H1 (cell line): Measurements from ENCODE around the gene DDIAS. TPM values are rescaled to one million over a fixed set of nuclear protein-coding genes. Genes with fewer than 3 reads are reported as not detected.

Experiments
- CTCF ChIA-PET: fragments of 300-600 bp; sonication (Branson Sonifier 250); formaldehyde crosslinking; loops from one replicate; lab custom pipeline; 2021; ENCODE audit not compliant: partially characterized antibody; lab: Charles Lee
- POLR2A ChIA-PET: fragments of 300-600 bp; sonication (Branson Sonifier 250); formaldehyde crosslinking; loops from one replicate; lab custom pipeline; 2021; ENCODE audit warnings: inconsistent platforms; ENCODE audit not compliant: partially characterized antibody; lab: Charles Lee
- DNase-seq, 2 experiments: peaks; one replicate each; pipeline versions ENCODE4 v3.0.0 to v3.0.0-alpha.2; 2010 to 2022; ENCODE audit warnings: low spot score in 2 of 2, low read depth in 1 of 2, mixed read lengths in 1 of 2
- FAIRE-seq: peaks from 2 replicates; lab custom pipeline; 2011; peaks lifted over from hg19 to GRCh38; lab: Jason Lieb, UNC
- H2AFZ ChIP-seq: 2 replicates; pipeline ENCODE4 v1.8.1; 2012; ENCODE audit warnings: low read length, inconsistent platforms
- H2AK5ac ChIP-seq: 2 replicates; pipeline ENCODE4 v1.6.1; 2013; ENCODE audit warnings: low read depth, low read length
- H2BK120ac ChIP-seq: replicated peaks from 2 replicates; pipeline ENCODE3; 2013; ENCODE audit warnings: low read depth, low read length, inconsistent platforms
- H2BK12ac ChIP-seq: 2 replicates; pipeline ENCODE4 v1.6.1; 2013; ENCODE audit warnings: low read depth, low read length
- H2BK15ac ChIP-seq: 2 replicates; pipeline ENCODE4 v1.6.1; 2013; ENCODE audit warnings: low read length
- H2BK20ac ChIP-seq: 2 replicates; pipeline ENCODE4 v1.6.1; 2013; ENCODE audit warnings: low read length
- H2BK5ac ChIP-seq: 2 replicates; pipeline ENCODE4 v1.6.1; 2013; ENCODE audit warnings: low read depth, low read length
- H3K14ac ChIP-seq: 2 replicates; pipeline ENCODE4 v1.6.1; 2013; ENCODE audit warnings: inconsistent platforms; ENCODE audit not compliant: insufficient read length
- H3K18ac ChIP-seq: 2 replicates; pipeline ENCODE4 v1.6.1; 2013; ENCODE audit warnings: low read length; ENCODE audit errors: extremely low read depth
- H3K23ac ChIP-seq: 2 replicates; pipeline ENCODE4 v1.6.1; 2013; ENCODE audit warnings: inconsistent platforms; ENCODE audit not compliant: insufficient read length
- H3K23me2 ChIP-seq: 2 replicates; pipeline ENCODE4 v1.6.1; 2013; ENCODE audit warnings: low read depth, low read length
- H3K27ac ChIP-seq: 2 replicates; pipeline ENCODE4 v1.6.1; 2011; ENCODE audit warnings: low read depth, low read length, inconsistent platforms
- H3K27me3 ChIP-seq, 4 experiments: replicated peaks in 1 of 4; 1 replicate in 1 of 4; 2 replicates in 3 of 4; pipeline versions ENCODE4 v1.6.1 to v1.8.1; 2011 to 2013; ENCODE audit warnings: low read length in 3 of 4, mild to moderate bottlenecking in 3 of 4, inconsistent platforms in 2 of 4, mixed read lengths in 2 of 4, moderate library complexity in 1 of 4; ENCODE audit not compliant: control insufficient read depth in 3 of 4, insufficient read depth in 3 of 4; ENCODE audit errors: extremely low read depth in 1 of 4
- H3K36me3 ChIP-seq, 4 experiments: 2 replicates each; pipeline versions ENCODE4 v1.6.1 to v1.8.1; 2011 to 2013; ENCODE audit warnings: mild to moderate bottlenecking in 4 of 4, low read length in 3 of 4, moderate library complexity in 2 of 4, control low read depth in 1 of 4, inconsistent platforms in 1 of 4; ENCODE audit not compliant: insufficient read depth in 4 of 4, control insufficient read depth in 2 of 4
- H3K4ac ChIP-seq: replicated peaks from 2 replicates; pipeline ENCODE3; 2013; ENCODE audit warnings: low read length, low read depth, mixed read lengths, inconsistent platforms; ENCODE audit not compliant: insufficient read length
- H3K4me1 ChIP-seq, 4 experiments: replicated peaks in 1 of 4; 1 replicate in 1 of 4; 2 replicates in 3 of 4; pipeline versions ENCODE4 v1.6.1 to v1.8.1; 2011 to 2013; ENCODE audit warnings: low read length in 3 of 4, inconsistent platforms in 2 of 4, mixed read lengths in 1 of 4; ENCODE audit not compliant: insufficient read depth in 4 of 4, control insufficient read depth in 3 of 4
- H3K4me2 ChIP-seq, 2 experiments: 2 replicates each; pipeline versions ENCODE4 v1.6.1 to v1.8.1; 2011 to 2013; ENCODE audit warnings: low read depth in 2 of 2, low read length in 2 of 2, control low read depth in 1 of 2, inconsistent platforms in 1 of 2, mild to moderate bottlenecking in 1 of 2; ENCODE audit not compliant: insufficient read depth in 1 of 2
- H3K4me3 ChIP-seq, 4 experiments: fragments of 200-600, 300-600 bp in 1 of 4; sonication (generic), shearing (Covaris generic), sonication (Bioruptor Twin) in 1 of 4; 2 replicates each; pipeline versions ENCODE4 v1.5.1 to v1.8.1; 2011 to 2016; ENCODE audit warnings: low read length in 4 of 4, low read depth in 3 of 4, control low read depth in 2 of 4, inconsistent platforms in 2 of 4, mild to moderate bottlenecking in 2 of 4, mixed read lengths in 1 of 4, moderate library complexity in 1 of 4; ENCODE audit not compliant: insufficient read depth in 2 of 4; ENCODE audit errors: extremely low read depth in 1 of 4
- H3K56ac ChIP-seq: replicated peaks from 2 replicates; pipeline ENCODE3; 2013; ENCODE audit warnings: low read depth, mild to moderate bottlenecking, mixed read lengths, low read length, inconsistent platforms; ENCODE audit not compliant: insufficient read length
- H3K79me1 ChIP-seq: 2 replicates; pipeline ENCODE4 v1.6.1; 2013; ENCODE audit warnings: low read depth, low read length, control low read depth
- H3K79me2 ChIP-seq, 2 experiments: 2 replicates each; pipeline versions ENCODE4 v1.6.1 to v1.8.1; 2012 to 2013; ENCODE audit warnings: low read length in 2 of 2, mild to moderate bottlenecking in 2 of 2, inconsistent platforms in 1 of 2; ENCODE audit not compliant: insufficient read depth in 2 of 2, control insufficient read depth in 1 of 2
- H3K9ac ChIP-seq, 4 experiments: replicated peaks in 1 of 4; 1 replicate in 1 of 4; 2 replicates in 3 of 4; pipeline versions ENCODE4 v1.6.1 to v1.8.1; 2011 to 2013; ENCODE audit warnings: low read depth in 3 of 4, low read length in 3 of 4, control low read depth in 2 of 4, mild to moderate bottlenecking in 2 of 4, moderate library complexity in 2 of 4, inconsistent platforms in 1 of 4; ENCODE audit errors: extremely low read depth in 1 of 4
- H3K9me3 ChIP-seq, 2 experiments: 2 replicates each; pipeline versions ENCODE4 v1.6.1 to v1.8.1; 2012 to 2013; ENCODE audit warnings: mild to moderate bottlenecking in 2 of 2, moderate library complexity in 2 of 2, control low read depth in 1 of 2, inconsistent platforms in 1 of 2, low read depth in 1 of 2, low read length in 1 of 2, mixed read lengths in 1 of 2; ENCODE audit not compliant: insufficient read depth in 2 of 2
- H4K20me1 ChIP-seq, 2 experiments: replicated peaks in 1 of 2; 2 replicates each; pipeline versions ENCODE3 to v1.8.1; 2011 to 2013; ENCODE audit warnings: inconsistent platforms in 2 of 2, low read length in 2 of 2, mild to moderate bottlenecking in 1 of 2; ENCODE audit not compliant: insufficient read depth in 2 of 2, control insufficient read depth in 1 of 2
- H4K5ac ChIP-seq: 2 replicates; pipeline ENCODE4 v1.6.1; 2013; ENCODE audit warnings: low read length, low read depth, mixed read lengths, inconsistent platforms; ENCODE audit not compliant: insufficient read length
- H4K8ac ChIP-seq: 2 replicates; pipeline ENCODE4 v1.8.0; 2013; ENCODE audit warnings: mild to moderate bottlenecking, moderate library complexity, low read length, inconsistent platforms; ENCODE audit not compliant: insufficient read depth; ENCODE audit errors: extremely low read depth
- H4K91ac ChIP-seq: replicated peaks from 2 replicates; pipeline ENCODE3; 2013; ENCODE audit warnings: low read length, mixed read lengths, inconsistent platforms; ENCODE audit not compliant: insufficient read length
- BACH1 ChIP-seq: IDR thresholded peaks from 2 replicates; pipeline ENCODE4 v1.6.1; 2012; ENCODE audit warnings: low read length, improper control_type of control experiment
- CREB1 ChIP-seq: IDR thresholded peaks from 2 replicates; pipeline ENCODE4 v1.6.1; 2012; ENCODE audit warnings: inconsistent platforms
- FOSL1 ChIP-seq: IDR thresholded peaks from 2 replicates; pipeline ENCODE4 v1.6.1; 2011; ENCODE audit warnings: mild to moderate bottlenecking, low read depth, low read length, moderate library complexity; ENCODE audit not compliant: insufficient read depth
- GABPA ChIP-seq: IDR thresholded peaks from 2 replicates; pipeline ENCODE4 v1.6.1; 2011; ENCODE audit warnings: mild to moderate bottlenecking, low read length, moderate library complexity, borderline replicate concordance; ENCODE audit not compliant: insufficient read depth
- KDM4A ChIP-seq: IDR thresholded peaks from one replicate; pipeline ENCODE4 v1.7.1; 2012; ENCODE audit warnings: low read depth, mild to moderate bottlenecking, moderate library complexity, low read length, inconsistent platforms; ENCODE audit not compliant: severe bottlenecking
- POLR2A ChIP-seq, 2 experiments: IDR thresholded peaks; 1 replicate in 1 of 2; 2 replicates in 1 of 2; pipeline ENCODE4 v1.6.1; 2011; ENCODE audit warnings: low read depth in 2 of 2, low read length in 2 of 2, mild to moderate bottlenecking in 2 of 2; ENCODE audit errors: control extremely low read depth in 1 of 2
- POLR2AphosphoS5 ChIP-seq: IDR thresholded peaks from 2 replicates; pipeline ENCODE4 v1.6.1; 2011; ENCODE audit warnings: low read depth, low read length
- WGBS, 2 experiments: shearing (Covaris generic) in 1 of 2; methylation state at CpG; one replicate each; pipeline versions ENCODE4 v1.1.6 to v1.1.7; 2013 to 2015; ENCODE audit warnings: low lambda C conversion rate in 2 of 2, mixed read lengths in 2 of 2, inconsistent platforms in 1 of 2, low coverage in 1 of 2, missing lambda C conversion rate in 1 of 2; ENCODE audit not compliant: insufficient replicate concordance in 2 of 2, insufficient coverage in 1 of 2, insufficient read length in 1 of 2; ENCODE audit errors: extremely low coverage in 1 of 2, missing lambda C conversion rate in 1 of 2; 5-methylcytosine and 5-hydroxymethylcytosine counted together
- polyA plus RNA-seq, 7 experiments: library from polyadenylated mRNA; depleted of rRNA in 3 of 7; stranded (reverse) in 5 of 7; unstranded in 2 of 7; fragments of >200 nt in 5 of 7; fragments of 200-250 nt in 2 of 7; gene quantifications; 1 replicate in 5 of 7; 2 replicates in 1 of 7; 4 replicates in 1 of 7; pipeline versions ENCODE4 v1.2.1 to v1.2.3, GENCODE V29; 2011 to 2013; ENCODE audit warnings: missing spikeins in 2 of 7, mixed read lengths in 2 of 7
- total RNA-seq: library from RNA; stranded (reverse); fragmentation: NEBNext Ultra II Directional; extraction: Animal tissue kit (Norgen Biotek cat#: 25700); gene quantifications from 2 replicates; pipeline ENCODE4 v1.2.1, GENCODE V29; 2021

The DDIAS gene
- total and polyA plus RNA-seq, 2 of the 8 experiments (the other 6 are each of a cell fraction or from before 2014, with no cell fraction given) = 11.6 to 25.7 TPM

GRCh38 chr11:82871646-82872045, 29.9 kb upstream of the DDIAS start:
- H3K79me2 ChIP-seq = no peaks in the 10 kb centered on the region
- H3K36me3 ChIP-seq = no peaks in the 10 kb centered on the region
- H4K5ac ChIP-seq = no peak overlapping the region
- no peak overlapping the region for H3K4me3 ChIP-seq
- no peaks in the 10 kb centered on the region for H3K27me3 ChIP-seq
- CTCF ChIA-PET = interaction anchor here (1.3 kb wide), 1 partner anchor 9 kb away, joined by 4 read pairs; no protein-coding TSS in a partner anchor
- FAIRE-seq = no peak
- POLR2A ChIA-PET = no interaction called here
- no peak overlapping the region for H2BK20ac ChIP-seq
- H3K4me2 ChIP-seq = no peak overlapping the region
- no peak overlapping the region for H3K56ac ChIP-seq
- H2BK15ac ChIP-seq = no peak overlapping the region
- H3K18ac ChIP-seq = no peak overlapping the region
- H2BK12ac ChIP-seq = no peak overlapping the region
- no peak overlapping the region for H3K9ac ChIP-seq
- H2BK5ac ChIP-seq = no peak overlapping the region
- H4K8ac ChIP-seq = no peak overlapping the region
- H3K23me2 ChIP-seq = no peaks in the 10 kb centered on the region
- no peak overlapping the region for H2AK5ac ChIP-seq
- H3K9me3 ChIP-seq = no peaks in the 10 kb centered on the region
- no peak overlapping the region for H3K14ac ChIP-seq
- TF ChIP-seq BACH1 (no peak), KDM4A (no peak), GABPA (no peak), POLR2A (IDR thresholded peaks at IDR 0.05; ENCODE audit: control extremely low read depth in 1 of 2, low read depth in 2 of 2, low read length in 2 of 2) (no peak), POLR2AphosphoS5 (no peak), FOSL1 (no peak), CREB1 (no peak)
- H3K27ac ChIP-seq = no peak overlapping the region
- H2AFZ ChIP-seq = no peak overlapping the region
- no peak overlapping the region for H3K23ac ChIP-seq
- WGBS, 2 experiments = 94% methylated on average over 2 of the region's 2 CpGs; no CpG with 5 or more reads in 1 of the 2 experiments
- DNase-seq = no peak
- no peaks in the 10 kb centered on the region; the same call in 1 of the 2 replicates for H3K79me1 ChIP-seq
- H4K20me1 ChIP-seq = no peaks in the 10 kb centered on the region
- H3K4ac ChIP-seq = no peak overlapping the region
- no peak overlapping the region for H2BK120ac ChIP-seq
- H4K91ac ChIP-seq = no peak overlapping the region
- peaks cover 2 to 5% (median 3%) of the 10 kb centered on the region in 4 experiments; a peak in 3 of 7 replicates for H3K4me1 ChIP-seq
